GM21717 (cell line): ENCODE measurements around the gene AHNAK2.

Experiments
- ATAC-seq: cut with Tn5 transposase; IDR thresholded peaks from one replicate; pipeline ENCODE4 v1.9.1; 2021; ENCODE audit warnings: mild to moderate bottlenecking, moderate library complexity; ENCODE audit not compliant: unreplicated experiment

AHNAK2 gene

DNA sequence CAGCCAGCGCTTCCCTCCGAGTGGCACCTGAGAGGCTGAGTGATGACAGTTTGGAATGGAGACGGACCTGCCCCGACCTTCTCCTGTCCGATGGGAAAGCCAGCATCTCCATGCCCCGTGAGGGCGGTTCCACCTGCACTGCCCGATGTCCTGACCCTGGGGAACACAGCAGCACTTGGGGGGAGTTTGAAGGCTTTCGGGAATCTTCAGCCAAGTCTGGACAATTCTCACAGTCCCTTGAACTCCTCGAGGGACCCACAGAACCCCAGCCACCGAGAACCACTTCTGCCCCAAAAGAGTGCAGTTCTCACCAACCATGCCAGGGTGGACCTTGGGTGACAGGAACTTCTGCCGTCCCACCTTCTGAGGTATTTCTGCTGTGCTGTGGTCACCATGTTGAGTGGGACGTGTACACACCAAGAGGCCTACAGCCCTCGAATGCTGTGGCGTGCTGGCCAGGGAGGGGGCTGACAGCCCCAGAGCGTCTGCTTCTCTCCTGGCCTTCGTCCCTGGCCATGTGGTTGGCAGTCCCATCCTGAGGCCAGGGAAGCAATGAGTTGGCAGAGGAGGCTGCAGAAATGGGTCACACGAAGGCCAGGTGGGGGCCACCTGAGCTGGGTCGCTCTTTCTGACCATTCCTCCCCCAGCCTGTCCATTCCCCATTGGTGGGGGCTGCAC is 8.5 kb upstream of the AHNAK2 start:
- no peak for ATAC-seq

DNA sequence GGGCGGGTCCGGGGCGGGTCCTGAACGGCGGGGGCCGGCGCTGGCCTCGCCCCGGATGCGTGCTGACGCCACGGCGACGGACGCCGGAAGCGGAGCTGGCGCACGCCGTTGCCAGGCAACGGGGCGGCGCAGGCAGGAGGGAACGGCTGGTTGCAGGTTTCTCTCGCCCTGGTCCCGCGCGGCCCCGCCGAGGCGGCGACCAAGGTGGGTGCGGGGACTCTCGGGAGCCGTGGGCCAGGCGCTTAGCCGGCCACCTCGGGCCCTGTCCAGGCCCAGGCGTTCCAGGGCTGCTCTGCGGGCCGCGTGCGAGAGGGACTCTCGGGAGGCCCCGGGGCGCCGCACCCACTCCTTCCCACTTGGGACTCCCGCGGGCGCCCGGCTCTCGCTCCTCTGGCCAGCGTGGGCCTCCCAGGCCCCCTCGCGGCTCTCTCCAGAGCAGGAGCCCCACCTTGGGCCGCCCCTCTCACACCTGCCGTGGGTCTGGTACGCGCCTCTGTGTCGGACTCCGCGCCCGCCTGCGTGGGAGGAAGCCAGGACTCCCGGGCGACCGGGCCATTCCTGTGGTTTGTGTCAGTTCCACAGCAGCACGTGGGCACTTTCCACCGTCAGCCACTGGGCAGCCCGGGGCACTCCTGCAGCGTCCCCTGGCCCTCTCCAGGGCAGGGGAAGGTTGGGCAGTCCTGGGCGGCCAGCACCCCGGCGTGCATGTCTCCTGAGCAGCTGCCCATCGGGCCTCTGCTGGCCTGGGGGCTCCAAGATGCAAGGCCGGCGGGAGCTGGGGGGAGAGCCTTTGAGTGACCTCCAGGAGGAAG is 7.7 kb upstream of the AHNAK2 start, which contains the start of gene CLBA1:
Gene CLBA1 (plus strand): TSS at position 114 of the 812 bp plus-strand sequence. CDS start 644 bp downstream, at position 758.
- peak; percentile 78 for ATAC-seq

DNA sequence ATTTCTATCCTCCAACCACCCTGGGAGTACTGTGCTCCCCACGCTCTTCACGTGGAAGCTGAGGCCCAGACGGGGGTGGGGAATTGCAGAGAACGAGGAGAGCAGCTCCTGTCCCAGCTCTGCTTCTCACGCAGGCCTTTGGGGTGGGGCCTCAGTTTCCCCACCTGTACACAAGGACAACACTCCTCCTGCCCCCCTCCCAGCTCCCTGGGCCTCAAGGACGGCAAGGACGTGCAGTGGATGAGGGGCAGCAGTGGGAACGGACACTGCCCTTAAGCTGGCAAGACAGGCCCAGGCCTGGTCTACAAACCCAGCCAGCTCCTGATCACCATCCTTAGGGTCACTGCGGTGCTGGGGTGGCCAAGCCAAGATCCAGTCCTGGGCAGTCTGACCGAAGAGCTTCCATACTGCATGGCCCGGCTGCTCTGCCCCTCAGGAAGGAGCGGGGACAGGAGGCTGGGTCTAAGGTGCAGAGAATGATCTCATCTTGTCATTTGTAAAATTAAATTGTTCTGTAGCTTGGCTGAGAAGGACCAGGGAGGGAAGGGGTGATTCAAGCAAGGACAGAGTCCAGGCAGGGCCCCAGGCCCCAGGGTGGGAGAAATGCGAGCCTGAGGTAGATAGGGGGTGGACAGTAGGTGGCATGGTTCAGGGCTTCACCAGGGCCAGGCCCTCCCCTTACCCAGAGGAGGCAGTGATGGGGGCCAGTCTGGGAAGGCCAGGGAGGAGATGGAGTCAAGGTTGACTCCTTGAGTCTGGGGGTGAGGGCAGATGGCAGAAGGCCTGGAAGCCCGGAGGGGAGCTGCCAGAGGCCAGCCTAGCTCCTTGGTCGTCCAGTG is 6.1 kb upstream of the AHNAK2 start:
- ATAC-seq = no peak

DNA sequence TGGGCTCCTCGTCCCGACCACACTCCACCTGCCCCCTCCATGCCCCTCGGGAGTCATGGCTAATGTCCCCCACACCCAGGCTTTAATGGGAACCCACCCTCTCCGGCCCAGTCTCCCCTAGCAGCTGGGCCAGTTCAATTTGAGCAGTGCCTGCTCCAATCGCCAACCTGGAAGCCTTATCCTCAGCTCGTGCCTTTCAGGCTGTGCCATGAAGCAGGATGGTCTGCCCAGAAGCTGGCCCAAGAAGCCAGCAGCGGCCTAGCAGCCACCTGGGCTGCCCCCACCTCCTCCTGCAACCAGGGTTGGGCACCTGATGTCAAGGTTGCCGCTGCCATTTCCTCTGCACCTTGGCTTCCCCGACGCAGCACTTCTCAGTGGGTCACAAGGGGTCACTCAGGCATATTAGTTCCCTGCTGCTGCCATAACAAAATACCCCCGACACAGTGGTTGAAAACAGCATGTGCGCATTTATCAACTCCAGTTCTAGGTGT is 5.1 kb upstream of the AHNAK2 start:
- no peak for ATAC-seq

DNA sequence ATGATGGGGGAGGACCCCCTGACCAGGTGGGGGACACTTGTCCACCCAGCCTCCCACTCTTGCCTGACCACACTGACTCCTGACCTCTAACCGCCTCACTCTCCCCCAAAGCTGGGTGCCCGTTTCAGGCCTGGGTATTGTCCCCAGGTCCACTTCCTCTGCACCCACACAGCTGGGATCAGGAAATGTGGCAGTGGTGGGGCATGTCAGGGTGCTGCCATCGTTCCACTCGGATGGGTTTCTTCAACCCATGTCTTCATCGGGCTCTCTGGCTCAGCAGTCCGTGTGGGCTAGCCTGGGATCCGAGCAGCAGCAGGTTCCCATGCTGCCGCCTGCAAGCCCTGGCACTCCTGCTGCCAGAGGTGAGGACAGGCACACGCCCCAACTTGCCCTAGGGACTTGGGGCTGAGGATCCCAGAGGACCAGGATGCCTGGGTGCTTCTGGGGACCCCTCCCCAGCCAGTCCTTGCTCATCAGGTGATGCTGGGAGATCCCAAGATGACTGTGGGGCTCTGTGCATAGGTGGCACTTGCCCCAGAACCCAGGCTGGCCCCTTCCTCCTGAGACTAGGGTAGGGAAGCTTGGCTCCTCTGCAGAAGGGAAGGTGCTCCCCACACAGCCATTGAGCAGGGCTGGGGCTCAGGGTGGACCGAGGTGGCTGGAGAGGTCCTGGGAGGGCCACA is 4.5 kb upstream of the AHNAK2 start:
- ATAC-seq = no peak

DNA sequence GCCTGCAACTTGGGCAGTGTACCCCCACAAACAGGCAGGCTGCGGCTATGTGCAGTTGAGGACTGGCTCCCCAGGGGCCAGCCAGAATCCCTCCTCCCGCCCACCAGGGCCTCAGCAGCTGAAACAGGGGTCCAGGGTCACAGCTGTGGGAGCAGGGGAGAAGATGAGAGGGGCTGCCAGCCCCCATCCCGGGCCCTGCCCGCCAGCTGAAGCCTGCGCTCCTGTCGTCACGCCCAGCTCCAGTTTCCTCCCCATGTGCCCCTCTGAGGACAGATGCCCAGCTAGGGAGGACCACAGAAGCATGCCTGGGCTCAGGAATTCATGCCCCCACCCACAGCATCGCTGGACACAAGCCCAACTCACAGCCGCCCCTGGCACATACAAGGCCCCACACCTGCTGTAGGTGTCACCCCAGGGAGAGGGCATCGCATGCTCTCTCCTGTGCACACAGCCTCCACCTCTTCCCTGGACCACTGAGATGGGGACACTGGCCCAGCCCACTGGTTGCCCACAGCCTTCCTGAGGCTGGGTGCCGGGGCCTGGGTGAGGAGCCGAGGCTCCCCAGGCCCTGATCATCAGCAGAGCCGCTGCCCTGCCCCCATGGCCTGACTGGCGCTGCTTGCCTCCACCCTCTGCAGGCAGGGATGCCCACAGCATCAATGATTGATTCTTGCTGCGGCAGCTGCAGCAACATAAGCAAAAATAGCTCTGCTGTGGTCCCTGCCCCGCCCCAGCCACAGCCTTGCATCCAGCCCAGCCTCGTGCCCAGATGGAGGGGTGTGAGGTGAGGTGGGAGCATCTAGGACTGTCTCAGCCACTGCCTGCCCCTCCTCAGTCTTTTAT is 3.7 kb upstream of the AHNAK2 start:
- no peak for ATAC-seq

DNA sequence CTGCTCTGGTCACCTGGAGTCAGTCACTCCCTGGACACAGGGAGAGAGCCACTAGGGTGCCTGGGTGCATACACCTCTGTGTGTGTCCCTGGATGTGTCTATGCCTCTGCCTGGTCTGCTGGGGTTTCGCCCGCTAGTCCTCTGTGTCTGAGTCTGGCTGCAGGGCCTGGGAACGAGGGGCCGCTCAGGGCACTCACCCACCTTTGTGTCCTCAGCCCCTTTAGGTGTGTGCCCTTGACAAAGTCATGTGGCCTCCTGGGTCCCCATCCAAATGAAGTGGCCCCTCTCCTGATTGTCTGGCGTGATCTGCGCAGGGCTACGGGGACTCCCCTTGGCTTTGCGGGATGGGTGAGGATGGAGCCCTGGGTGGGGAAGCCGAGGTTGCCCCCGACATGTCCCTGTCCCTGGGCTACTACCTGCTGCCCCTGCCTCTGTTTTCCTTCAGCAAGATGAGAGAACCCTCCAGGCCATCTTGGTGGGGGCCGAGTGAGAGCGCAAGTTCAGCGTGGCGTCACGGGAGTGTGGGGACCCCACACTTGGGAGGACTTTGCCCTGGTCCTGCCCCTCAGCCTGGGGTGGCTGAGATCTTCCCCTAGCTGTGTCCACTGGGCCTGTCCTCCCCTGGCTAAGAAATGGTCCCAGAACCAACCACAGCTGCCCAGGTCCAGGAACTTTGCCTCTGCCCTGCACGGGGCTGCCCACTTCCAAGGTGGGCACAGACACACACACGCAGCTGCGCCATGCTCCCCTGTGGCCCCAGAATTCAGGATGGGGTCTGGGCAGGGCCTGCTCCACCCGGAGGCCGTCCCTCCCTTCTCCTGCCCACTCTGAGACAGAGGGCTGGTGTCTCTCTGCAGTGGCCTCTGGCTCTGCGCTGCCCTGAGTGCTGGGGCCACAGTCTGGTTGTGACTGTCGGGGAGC is 2.7 kb upstream of the AHNAK2 start:
- ATAC-seq = no peak

DNA sequence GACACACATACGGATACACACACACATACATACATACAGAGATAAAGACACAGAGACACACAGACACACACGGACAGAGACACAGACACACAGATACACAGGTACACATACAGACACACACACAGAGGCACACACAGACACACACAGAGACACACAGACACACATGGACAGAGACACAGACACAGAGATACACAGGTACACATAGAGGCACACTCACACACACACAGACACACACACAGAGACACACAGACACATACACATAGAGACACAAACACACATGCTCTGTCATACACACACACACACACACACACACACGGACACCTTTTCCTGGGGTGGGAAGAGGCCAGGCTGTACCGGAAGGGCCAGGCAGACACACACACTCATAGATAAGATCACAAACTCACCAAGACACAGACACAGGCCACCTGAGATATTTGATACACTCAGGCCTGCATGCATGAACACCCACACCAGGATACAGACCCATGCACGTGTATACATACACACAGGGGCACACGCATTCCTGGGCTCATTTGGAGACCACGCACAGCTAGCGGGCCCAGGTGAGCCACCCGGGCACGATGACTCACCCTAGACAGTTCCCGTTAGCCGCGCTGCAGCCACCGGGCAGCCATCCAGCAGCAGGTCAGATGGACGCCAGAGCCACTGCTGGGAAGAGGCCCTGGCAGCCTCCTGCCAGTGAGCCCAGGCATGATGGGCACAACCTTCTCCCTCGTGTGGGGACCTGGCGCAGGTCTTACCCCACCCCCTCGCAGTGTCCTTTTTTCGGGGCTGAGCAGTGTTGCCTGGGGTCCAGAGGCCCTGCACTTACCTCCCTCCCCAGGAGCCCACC is 1.8 kb upstream of the AHNAK2 start:
- ATAC-seq = no peak

DNA sequence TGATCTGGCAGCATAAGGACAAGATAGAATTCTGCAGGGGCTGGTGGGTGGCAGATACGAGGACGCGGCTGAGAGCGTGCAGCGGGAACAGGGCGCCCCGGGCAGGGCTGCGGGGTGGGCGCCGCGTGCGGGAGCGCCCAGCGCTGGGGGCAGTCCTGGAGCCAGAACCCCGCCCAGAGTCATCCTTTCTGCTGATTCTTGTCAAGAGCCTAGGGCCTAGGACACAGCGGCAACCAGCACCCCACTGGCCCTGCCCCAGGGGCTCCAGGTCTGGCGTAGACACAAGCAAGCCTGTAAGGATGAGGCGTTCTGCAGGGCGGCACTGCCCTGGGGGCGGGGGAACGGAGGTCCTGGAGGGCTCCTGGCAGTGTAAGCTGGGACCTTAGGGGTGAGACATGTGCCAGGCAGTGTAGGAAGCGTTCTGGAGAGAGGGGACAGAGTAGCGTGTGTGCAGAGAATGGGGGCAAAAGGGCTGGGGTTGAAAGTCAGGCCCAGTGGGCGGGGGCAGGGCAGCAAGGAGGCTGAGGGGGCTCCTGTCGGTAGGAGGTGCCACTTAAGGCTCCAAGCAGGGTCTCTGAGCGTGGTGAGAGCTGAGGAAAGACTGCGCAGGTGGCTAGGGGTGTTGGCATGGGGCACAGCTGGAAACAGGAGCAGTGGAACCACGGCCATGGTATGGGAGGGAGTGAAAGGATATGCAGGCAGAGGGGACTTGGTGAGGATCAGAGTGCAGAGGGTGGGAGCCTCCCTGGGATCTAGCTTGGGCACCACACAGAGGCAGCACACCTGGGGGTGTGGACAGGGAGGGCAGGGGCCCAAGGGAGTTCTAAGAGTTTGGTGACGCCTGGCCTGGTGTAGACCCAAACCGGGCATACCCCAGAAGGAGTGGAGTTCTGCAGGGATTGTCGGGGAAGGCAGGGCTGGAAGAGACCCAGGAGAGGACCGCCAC is 845 bp upstream of the AHNAK2 start:
- no peak for ATAC-seq

DNA sequence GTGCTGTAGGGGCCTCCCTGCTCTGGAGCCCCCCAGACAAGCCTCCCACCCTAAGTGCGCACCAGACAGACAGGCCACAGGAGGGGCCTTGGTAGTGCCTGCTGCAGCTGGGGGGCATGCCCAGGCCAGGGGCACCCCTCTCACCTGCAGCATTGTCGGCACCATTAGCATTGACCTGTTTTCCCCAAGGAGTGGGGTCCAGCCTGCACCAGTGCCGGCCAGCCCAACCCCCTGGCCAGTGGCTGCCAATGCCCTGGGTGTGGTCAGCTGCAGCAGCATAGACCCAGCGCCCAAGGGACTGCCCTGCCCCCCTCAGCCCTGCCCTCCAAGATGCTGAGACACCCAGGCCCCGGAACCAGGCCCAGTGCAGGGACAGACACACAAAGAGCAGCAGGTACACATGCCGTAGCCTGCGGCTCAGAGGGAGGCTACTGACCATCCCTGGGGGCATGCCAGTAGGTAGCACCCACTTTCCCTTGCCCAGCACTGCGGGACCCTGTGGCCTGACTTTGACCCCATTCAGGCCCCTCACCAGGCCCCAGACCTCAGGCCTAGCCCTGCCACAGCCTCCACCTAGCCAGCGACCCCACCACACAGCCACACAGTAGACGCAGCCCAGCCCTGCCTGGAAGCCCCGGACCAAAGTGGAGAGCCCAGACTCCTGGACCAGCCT is 1.0 kb downstream of the AHNAK2 start:
- ATAC-seq = no peak

DNA sequence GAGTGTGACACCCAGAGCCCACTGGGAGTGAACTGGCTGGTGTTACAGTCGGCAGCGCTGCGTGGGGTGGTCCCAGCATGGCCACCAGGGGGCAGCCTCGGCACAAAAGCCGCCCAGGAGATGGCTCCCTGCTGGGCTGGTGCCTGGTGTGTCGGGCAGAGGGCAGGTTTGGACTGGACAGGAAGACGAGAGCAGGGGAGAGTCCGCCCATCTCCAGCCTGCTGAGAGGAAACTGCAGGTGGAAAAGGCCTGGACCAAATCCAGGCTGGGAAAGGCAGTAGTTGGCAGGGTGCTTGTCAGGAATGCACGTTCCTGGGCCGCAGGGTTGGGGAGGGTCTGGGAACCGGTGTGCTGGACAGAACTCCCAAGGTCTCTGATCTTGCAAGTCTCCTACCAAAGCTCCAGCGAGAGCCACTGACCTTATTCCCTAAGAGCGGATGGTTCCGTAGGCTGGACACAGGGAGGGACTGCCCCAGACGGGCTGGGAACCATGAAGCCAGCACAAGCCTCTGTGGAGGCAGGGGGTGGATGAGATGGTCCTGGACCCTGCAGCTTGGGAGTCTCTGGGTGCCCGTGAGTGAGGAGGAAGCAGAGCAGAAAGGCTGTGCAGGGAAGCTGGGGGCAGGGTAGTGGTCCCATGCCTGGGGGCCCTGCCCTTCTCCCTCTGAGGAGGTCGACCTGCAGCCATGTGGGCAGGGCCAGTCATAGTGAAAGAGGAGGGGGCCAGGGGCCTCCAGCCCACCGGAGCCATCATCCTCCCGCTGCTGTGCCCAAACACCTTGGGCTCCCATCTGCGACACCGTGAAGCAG is 1.8 kb downstream of the AHNAK2 start:
- ATAC-seq = no peak

DNA sequence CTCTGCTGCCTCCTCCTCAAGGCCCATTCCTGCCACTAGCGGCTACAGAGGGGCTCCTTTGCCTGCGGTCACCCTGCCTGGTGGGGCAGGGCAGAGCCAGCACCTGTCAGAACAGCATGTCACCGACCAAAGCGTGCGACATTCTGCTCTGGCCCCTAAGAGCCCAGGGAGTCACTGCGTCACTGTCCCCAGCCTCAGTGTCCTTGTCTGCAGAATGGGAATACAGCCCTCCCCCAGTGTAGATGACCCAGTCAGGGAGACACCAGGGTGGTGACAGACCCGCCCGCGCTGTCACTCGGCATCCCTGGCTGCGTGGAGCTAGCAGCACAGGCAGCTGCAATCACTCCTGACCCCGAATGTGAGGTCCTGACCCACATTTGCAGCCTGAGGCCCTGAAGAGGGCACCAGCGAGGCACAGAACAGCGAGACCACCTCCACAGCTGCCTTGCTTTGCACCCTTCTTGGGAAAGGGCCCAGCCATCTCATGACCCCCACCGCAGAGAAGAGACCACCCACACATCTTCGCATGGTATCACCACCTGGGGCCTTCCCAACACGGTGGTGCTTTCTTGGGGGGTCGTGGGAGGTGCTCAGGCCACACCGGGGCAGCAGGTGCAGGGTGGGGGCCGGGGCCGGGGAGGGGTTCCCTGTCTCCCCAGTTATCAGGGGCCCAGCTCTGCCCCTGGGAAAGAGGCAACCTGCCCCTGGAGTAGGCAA is 2.5 kb downstream of the AHNAK2 start:
- no peak for ATAC-seq

DNA sequence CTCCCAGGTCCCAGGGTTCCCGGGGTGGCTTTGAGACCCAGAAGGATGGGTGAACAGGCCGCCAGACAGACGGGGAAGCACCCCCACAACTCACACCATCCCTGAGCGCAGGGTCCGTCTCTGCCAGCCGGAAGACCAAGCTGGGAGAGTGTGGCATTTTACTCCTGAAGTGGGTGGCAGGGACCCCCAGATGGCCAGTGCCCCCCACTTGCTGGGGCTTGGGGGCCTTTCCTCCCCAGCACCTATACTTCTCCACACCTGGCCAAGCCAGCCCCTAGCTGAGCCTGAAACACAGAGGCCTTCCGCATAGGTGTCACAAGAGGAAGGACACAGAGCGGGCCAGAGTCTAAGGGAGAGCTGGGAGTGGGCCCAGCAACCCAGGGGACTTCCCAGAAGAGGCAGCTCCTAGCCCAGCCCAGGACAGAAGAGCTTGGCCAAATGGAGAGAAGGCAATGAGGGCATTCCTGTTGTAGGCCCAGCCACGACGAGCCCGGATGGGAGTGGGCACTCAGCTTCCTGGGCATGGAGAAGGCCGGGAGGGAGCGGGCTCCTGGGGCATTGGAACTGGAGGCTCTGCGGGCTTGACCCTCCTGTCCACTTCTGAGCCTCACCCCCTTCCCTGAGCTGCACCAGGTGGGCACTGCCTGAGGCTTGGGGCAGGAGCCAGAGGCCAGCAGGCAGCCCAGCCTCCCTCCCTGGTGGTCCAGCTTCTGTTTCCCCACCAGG is 3.3 kb downstream of the AHNAK2 start:
- no peak for ATAC-seq

DNA sequence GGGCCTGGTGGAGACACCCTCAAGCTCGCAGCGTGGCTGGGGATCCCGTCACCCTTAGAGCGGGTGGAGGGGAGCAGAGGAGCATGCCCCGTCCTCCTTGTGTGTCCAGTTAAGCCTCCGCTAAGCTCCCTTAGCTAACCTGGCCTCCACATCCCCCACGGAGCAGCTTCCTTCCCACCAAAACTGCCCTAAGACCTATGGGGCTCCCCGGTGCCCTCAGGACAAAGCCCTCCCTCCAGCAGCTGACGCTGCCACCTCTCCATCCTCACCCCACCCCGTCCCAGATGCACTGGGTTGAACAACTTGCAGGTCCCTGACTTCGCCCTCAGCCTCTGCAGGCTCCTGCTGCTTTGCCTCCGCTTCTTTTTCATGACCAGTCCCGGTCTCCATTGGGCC is 4.0 kb downstream of the AHNAK2 start:
- no peak for ATAC-seq
